ENCODE data around the gene DIO1. TPM values are rescaled to one million over a fixed set of nuclear protein-coding genes. Genes with fewer than 3 reads are reported as not detected.
"Not testable (repeated sequence)": the region's sequence is repeated elsewhere in the genome, so short reads cannot be mapped to it uniquely, and the experiment has no call there.

Gene DIO1
- total and polyA plus RNA-seq, 2 of the 8 experiments (the other 6 are each of a cell fraction or from before 2014, with no cell fraction given): 0.14 TPM; not detected in 1

DNA sequence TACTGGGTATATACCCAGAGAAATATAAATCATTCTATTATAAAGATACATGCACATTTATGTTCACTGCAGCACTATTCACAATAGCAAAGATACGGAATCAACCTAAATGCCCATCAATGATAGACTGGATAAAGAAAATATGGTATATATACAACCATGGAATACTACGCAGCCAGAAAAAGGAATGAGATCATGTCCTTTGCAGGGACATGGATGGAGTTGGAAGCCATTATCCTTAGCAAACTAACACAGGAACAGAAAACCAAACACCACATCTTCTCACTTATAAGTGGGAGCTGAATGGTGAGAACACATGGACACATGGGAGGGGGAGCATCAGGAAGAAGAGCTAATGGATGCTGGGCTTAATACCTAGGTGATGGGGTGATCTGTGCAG is 12.1 kb upstream of the DIO1 start:
- DNase-seq (ENCODE audit: low read depth in 1 of 2, low spot score in 2 of 2); H2BK12ac ChIP-seq (ENCODE audit: low read depth, low read length); H3K23ac ChIP-seq (ENCODE audit: insufficient read length); H3K79me2 ChIP-seq (ENCODE audit: control insufficient read depth in 1 of 2, insufficient read depth in 2 of 2, low read length in 2 of 2); POLR2A ChIA-PET (ENCODE audit: partially characterized antibody); H4K8ac ChIP-seq (ENCODE audit: extremely low read depth, insufficient read depth, low read length); H4K91ac ChIP-seq (replicated peaks; ENCODE audit: insufficient read length, low read length); H3K23me2 ChIP-seq (ENCODE audit: low read depth, low read length); H3K18ac ChIP-seq (ENCODE audit: extremely low read depth, low read length); H3K27ac ChIP-seq (ENCODE audit: low read depth, low read length); H3K27me3 ChIP-seq (replicated peaks in 1 of 4; ENCODE audit: control insufficient read depth in 3 of 4, extremely low read depth in 1 of 4, insufficient read depth in 3 of 4, low read length in 3 of 4); H3K14ac ChIP-seq (ENCODE audit: insufficient read length); H2BK15ac ChIP-seq (ENCODE audit: low read length); H2BK120ac ChIP-seq (replicated peaks; ENCODE audit: low read depth, low read length); H3K4me1 ChIP-seq (replicated peaks in 1 of 4; ENCODE audit: control insufficient read depth in 3 of 4, insufficient read depth in 4 of 4, low read length in 3 of 4); H2BK5ac ChIP-seq (ENCODE audit: low read depth, low read length); H3K9me3 ChIP-seq (ENCODE audit: insufficient read depth in 2 of 2, low read depth in 1 of 2, low read length in 1 of 2); H2AK5ac ChIP-seq (ENCODE audit: low read depth, low read length); H3K9ac ChIP-seq (replicated peaks in 1 of 4; ENCODE audit: extremely low read depth in 1 of 4, low read depth in 3 of 4, low read length in 3 of 4); H3K79me1 ChIP-seq (ENCODE audit: low read depth, low read length); H4K5ac ChIP-seq (ENCODE audit: insufficient read length, low read depth, low read length); H3K56ac ChIP-seq (replicated peaks; ENCODE audit: insufficient read length, low read depth, low read length); H2AFZ ChIP-seq (ENCODE audit: low read length); FAIRE-seq; H3K4ac ChIP-seq (replicated peaks; ENCODE audit: insufficient read length, low read depth, low read length); H2BK20ac ChIP-seq (ENCODE audit: low read length); H3K4me3 ChIP-seq (ENCODE audit: extremely low read depth in 1 of 4, insufficient read depth in 2 of 4, low read depth in 3 of 4, low read length in 4 of 4); H4K20me1 ChIP-seq (replicated peaks in 1 of 2; ENCODE audit: control insufficient read depth in 1 of 2, insufficient read depth in 2 of 2, low read length in 2 of 2); H3K4me2 ChIP-seq (ENCODE audit: insufficient read depth in 1 of 2, low read depth in 2 of 2, low read length in 2 of 2): not testable (repeated sequence)
- peaks cover 0 to 21% (median 8%) of the 10 kb centered on the region in 4 experiments; a peak in 5 of 8 replicates for H3K36me3 ChIP-seq (ENCODE audit: control insufficient read depth in 2 of 4, insufficient read depth in 4 of 4, low read length in 3 of 4)
- CTCF ChIA-PET (ENCODE audit: partially characterized antibody): interaction anchor here (1.9 to 6.8 kb wide), 3 partner anchors 11 to 69 kb away, joined by 8 to 112 read pairs (median 12); no protein-coding TSS in a partner anchor
- WGBS, 2 experiments (ENCODE audit: extremely low coverage in 1 of 2, insufficient coverage in 1 of 2, insufficient read length in 1 of 2, insufficient replicate concordance in 2 of 2, low coverage in 1 of 2, low lambda C conversion rate in 2 of 2, missing lambda C conversion rate in 1 of 2): 85% methylated on average over 2 of the region's 2 CpGs; no CpG with 5 or more reads in 1 of the 2 experiments

DNA sequence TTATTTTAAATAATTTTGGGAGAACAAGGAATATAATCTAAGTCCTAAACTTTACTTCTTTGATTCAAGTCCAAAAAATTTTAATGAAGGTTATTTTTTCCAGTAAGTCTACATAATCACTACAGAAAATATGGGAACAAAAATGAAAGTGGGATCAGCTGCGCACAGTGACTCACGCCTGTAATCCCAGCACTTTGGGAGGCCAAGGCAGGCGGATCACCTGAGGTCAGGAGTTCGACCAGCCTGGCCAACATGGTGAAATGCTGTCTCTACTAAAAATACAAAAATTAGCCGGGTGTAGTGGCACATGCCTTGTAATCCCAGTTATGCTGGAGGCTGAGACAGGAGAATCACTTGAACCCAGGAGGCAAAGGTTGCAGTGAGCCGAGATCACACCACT is 10.4 kb upstream of the DIO1 start:
- not testable (repeated sequence) for H4K8ac ChIP-seq (ENCODE audit: extremely low read depth, insufficient read depth, low read length); H2AFZ ChIP-seq (ENCODE audit: low read length); H2AK5ac ChIP-seq (ENCODE audit: low read depth, low read length); FAIRE-seq; H3K18ac ChIP-seq (ENCODE audit: extremely low read depth, low read length); H3K9me3 ChIP-seq (ENCODE audit: insufficient read depth in 2 of 2, low read depth in 1 of 2, low read length in 1 of 2); H3K27ac ChIP-seq (ENCODE audit: low read depth, low read length); H4K91ac ChIP-seq (replicated peaks; ENCODE audit: insufficient read length, low read length); H4K20me1 ChIP-seq (replicated peaks in 1 of 2; ENCODE audit: control insufficient read depth in 1 of 2, insufficient read depth in 2 of 2, low read length in 2 of 2); H3K23me2 ChIP-seq (ENCODE audit: low read depth, low read length); H3K79me2 ChIP-seq (ENCODE audit: control insufficient read depth in 1 of 2, insufficient read depth in 2 of 2, low read length in 2 of 2); H3K14ac ChIP-seq (ENCODE audit: insufficient read length); H3K56ac ChIP-seq (replicated peaks; ENCODE audit: insufficient read length, low read depth, low read length); DNase-seq (ENCODE audit: low read depth in 1 of 2, low spot score in 2 of 2); H3K79me1 ChIP-seq (ENCODE audit: low read depth, low read length); H2BK15ac ChIP-seq (ENCODE audit: low read length); H2BK120ac ChIP-seq (replicated peaks; ENCODE audit: low read depth, low read length); H3K4me3 ChIP-seq (ENCODE audit: extremely low read depth in 1 of 4, insufficient read depth in 2 of 4, low read depth in 3 of 4, low read length in 4 of 4); H3K27me3 ChIP-seq (replicated peaks in 1 of 4; ENCODE audit: control insufficient read depth in 3 of 4, extremely low read depth in 1 of 4, insufficient read depth in 3 of 4, low read length in 3 of 4); H2BK5ac ChIP-seq (ENCODE audit: low read depth, low read length); H3K9ac ChIP-seq (replicated peaks in 1 of 4; ENCODE audit: extremely low read depth in 1 of 4, low read depth in 3 of 4, low read length in 3 of 4); H3K23ac ChIP-seq (ENCODE audit: insufficient read length); H2BK12ac ChIP-seq (ENCODE audit: low read depth, low read length); H3K4me2 ChIP-seq (ENCODE audit: insufficient read depth in 1 of 2, low read depth in 2 of 2, low read length in 2 of 2); H3K4me1 ChIP-seq (replicated peaks in 1 of 4; ENCODE audit: control insufficient read depth in 3 of 4, insufficient read depth in 4 of 4, low read length in 3 of 4); H3K4ac ChIP-seq (replicated peaks; ENCODE audit: insufficient read length, low read depth, low read length); H4K5ac ChIP-seq (ENCODE audit: insufficient read length, low read depth, low read length); H2BK20ac ChIP-seq (ENCODE audit: low read length)
- ChIA-PET CTCF (ENCODE audit: partially characterized antibody) (interaction anchor here (1.6 to 6.8 kb wide), 3 partner anchors 22 to 76 kb away, joined by 12 to 112 read pairs (median 13); no protein-coding TSS in a partner anchor), POLR2A (ENCODE audit: partially characterized antibody) (interaction anchor here (1.4 kb wide), 1 partner anchor 64 kb away, joined by 4 read pairs; no protein-coding TSS in a partner anchor)
- 94% methylated on average over 6 of the region's 6 CpGs; no CpG with 5 or more reads in 1 of the 2 experiments for WGBS, 2 experiments (ENCODE audit: extremely low coverage in 1 of 2, insufficient coverage in 1 of 2, insufficient read length in 1 of 2, insufficient replicate concordance in 2 of 2, low coverage in 1 of 2, low lambda C conversion rate in 2 of 2, missing lambda C conversion rate in 1 of 2)
- peaks cover 0 to 10% (median 6%) of the 10 kb centered on the region in 4 experiments; a peak in 5 of 8 replicates for H3K36me3 ChIP-seq (ENCODE audit: control insufficient read depth in 2 of 4, insufficient read depth in 4 of 4, low read length in 3 of 4)

All from H1 (cell line).